Embryonic facial prominence (tissue), 1 donor: ENCODE data around the gene AHSA1.
A peak's percentile ranks its signal among the peaks of the same experiment; 100 is the strongest.
"Not testable (repeated sequence)": the region's sequence is repeated elsewhere in the genome, so short reads cannot be mapped to it uniquely, and the experiment has no call there.

Experiments
- DNase-seq: peaks from one replicate; pipeline ENCODE4 v3.0.0-alpha.2; 2016; ENCODE audit errors: extremely low spot score

AHSA1 gene

DNA sequence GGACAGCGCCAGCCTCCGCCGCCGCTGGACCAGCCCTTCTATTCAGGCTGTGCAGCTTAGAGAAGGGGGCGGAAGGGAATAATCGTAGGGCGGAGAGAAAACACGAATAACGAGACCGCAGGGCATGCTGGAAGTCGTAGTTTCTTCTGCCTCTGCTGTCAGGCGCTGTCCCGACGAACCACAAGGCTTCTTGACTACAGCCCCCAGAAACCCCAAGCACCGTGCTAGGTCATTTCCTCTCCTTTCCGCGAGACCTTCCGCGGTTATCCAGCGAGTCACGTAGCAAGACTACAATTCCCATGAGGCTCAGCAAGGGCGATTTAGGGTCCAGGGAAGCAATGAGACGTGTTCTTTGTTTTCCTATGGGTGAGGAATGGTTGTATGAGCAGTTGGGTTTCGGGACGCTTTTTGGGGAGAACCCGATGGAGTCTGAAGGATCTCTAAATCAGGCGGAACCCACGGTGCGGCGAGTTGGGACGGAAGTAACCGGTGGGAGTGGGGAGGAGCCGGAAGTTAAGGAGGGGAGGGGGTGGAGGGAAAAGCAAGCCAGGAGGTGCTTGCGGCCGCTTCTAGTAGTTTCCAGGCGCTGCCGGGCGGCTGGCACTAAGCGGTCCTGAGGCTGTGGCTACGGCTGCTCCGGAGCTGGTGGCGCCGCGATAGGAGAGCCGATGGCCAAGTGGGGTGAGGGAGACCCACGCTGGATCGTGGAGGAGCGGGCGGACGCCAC, at the start of gene AHSA1, which contains the start of gene VIPAS39:
Gene AHSA1, plus strand, starts transcription at position 572 of the 727 bp plus-strand sequence. Its CDS starts 97 bp downstream, at position 669.
Gene VIPAS39, minus strand, starts transcription at position 80 of the 727 bp plus-strand sequence. CDS start 3,499 bp downstream, outside the sequence.
- peak; percentile 99 for DNase-seq

DNA sequence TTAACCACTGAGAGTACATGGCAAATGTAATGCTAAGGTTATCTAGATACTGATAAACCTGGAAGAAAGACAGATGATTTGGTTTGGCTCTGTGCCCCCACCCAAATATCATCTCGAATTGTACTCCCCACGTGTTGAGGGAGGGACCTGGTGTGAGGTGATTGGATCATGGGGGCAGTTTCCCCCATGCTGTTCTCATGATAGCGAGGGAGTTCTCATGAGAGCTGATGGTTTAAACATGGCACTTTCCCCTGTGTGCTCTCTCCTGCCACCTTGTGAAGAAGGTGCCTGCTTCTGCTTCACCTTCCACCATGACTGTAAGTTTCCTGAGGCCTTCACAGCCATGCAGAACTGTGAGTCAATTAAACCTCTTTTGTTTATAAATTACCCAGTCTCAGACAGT, 48.8 kb upstream of the AHSA1 start:
- no peak for DNase-seq

DNA sequence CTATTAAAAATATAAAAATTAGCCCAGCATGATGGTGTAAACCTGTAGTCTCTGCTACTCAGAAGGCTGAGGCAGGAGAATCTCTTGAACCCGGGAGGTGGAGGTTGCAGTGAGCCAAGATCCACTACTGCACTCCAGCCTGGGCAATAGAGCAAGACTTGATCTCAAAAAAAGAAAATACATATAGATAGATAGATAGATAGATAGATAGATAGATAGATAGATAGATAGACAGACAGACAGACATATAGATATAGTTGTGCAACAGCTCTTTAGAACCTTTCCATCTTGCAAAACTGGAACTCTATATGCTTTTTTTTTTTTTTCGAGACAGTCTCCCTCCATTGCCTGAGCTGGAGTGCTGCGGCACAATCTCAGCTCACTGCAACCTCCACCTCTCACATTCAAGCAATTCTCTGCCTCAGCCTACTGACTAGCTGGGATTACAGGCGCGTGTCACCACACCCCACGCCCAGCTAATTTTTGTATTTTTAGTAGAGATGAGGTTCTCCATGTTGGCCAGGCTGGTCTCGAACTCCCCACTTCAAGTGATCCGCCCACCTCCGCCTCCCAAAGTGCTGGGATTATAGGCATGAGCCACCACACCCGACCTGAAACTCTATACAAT, 42.4 kb upstream of the AHSA1 start:
- not testable (repeated sequence) for DNase-seq

DNA sequence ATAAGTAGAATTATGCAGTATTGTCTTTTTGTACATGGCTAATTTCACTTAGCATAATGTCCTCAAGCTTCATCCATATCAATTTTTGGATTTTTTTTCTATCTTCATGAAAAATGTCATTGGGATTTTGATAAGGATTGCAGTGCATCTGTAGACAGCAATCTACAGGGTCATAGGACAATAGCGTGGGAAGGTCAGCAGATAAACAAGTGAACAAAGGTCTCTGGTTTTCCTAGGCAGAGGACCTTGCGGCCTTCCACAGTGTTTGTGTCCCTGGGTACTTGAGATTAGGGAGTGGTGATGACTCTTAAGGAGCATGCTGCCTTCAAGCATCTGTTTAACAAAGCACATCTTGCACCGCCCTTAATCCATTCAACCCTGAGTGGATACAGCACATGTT, 41.8 kb upstream of the AHSA1 start:
- not testable (repeated sequence) for DNase-seq

DNA sequence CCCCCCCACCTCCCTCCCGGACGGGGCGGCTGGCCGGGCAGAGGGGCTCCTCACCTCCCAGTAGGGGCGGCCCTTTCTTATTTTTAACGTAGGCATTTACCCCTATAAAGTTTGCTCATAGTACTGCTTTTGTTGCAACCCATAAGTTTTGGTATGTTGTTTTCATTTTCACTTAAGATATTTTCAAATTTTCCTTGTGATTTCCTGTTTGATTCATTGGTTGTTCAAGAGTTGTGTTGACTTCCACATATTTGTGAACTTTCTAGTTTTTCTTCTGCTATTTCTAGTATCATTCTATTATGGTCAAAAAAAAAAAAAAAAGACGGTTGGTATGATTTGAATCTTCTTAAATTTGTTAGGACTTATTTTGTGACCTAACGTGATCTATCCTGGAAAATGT, 41.1 kb upstream of the AHSA1 start:
- DNase-seq = no peak

DNA sequence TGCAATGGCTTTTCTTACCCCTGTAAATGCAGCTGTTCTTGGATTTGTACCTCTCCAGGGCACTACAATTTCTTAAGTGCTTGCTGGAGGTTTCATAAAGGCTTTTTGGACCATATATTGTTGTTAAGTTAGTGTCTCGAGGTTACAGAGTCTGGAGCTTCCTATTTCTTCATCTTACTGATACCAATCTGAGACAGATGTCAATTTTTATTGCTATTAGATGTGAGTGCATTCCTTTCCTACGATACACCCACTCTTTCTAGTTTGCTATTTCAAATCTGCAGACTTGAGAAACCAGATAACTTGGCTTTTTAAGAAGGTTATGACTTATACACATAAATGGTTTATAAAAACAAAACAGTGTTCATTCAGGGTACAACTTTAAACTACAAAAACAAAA, 36.7 kb upstream of the AHSA1 start:
- no peak for DNase-seq

DNA sequence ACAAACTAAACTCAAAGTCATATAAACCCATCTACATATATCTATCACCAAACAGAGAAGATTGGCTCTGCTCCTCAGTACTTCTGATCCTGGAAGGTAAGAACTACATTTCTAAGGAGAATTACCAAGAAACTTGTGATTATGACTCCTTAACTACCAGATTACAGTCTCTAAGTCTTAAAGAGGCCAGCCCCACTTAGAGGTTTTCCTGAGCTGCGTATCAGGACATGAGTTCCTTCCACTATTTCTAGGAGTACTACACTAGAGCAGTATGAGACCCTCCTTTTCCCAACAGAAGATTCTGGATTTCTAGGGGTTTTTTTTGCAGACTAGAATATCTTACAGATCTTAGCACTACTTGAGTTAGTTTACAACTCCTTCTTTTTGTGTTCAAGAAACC, 34.5 kb upstream of the AHSA1 start, which contains the start of gene NOXRED1:
Gene NOXRED1, minus strand, starts transcription at position 101 of the 400 bp plus-strand sequence. CDS start 634 bp downstream, outside the sequence.
- no peak for DNase-seq

DNA sequence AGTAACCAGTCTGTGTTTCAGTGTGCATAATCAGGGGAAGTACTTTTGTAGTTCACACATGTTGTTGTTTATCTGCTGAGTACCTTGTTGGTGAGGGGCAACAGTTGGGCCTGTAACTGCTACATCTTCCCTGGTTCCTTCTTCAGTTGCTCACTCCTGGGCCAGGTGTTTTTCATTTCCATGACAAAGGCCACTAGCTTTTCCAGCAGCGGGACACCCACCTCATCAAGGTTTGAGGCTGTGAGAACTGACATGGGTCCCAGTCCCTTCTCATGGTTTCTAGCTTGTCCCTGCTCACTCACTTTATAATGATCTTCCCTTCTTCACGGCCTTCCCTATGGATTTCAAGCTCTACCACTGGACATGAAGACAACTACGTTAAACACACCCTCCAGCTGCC, 33.0 kb upstream of the AHSA1 start:
- DNase-seq = no peak

DNA sequence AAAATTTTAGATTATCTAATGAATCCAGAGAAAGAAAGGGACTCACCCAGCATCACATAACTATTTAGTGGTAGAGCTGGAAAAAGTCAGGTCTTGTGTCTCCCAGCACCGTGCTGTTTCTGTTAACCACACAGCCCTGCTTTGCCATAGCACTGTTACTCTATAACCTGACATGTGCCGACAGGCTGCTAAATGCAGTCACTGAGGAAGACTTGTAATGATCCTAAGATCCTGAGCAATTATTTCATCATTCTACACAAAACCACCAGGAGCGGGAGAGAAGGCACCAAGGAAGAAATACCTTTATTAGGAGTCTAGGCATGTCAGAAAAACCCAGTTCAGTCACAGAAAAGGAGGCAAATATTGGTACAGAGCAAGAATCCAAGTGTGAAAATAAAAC, 31.5 kb upstream of the AHSA1 start:
- no peak for DNase-seq

DNA sequence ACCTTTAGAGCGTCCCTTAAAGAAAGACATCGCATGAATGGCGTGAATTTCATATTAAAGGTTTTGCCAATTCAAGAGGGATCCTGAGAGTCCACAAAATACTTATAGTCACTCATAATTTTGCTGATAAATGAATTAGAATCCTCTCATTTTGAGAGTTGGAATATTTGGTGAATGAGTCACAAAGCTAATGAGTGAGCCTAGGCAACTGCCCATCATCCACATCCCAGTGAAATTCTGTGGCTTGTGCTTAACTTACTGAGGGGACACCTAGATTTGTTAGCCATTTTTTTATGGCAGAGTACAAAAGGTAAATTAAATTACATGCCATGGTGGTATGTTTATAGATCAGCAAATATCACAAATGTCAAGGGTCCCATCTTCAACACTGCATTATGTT, 21.9 kb upstream of the AHSA1 start:
- DNase-seq = no peak

DNA sequence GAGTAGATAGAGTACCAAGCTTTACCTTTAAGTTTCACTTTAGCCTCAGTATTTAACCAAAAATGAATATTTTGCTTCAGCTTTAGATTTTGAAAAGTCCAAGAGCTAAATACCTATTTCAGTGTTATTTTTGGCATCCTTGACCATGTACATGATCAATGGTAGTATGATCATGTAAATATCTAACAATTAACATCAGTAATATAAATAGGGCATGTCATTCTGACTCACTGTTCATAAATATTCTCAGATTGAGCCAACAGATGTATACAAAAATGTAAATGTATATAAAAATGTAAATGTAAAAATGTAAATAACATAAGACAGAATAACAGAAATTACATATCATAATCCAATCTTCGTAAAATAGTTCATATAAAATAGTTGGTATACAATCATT, 19.3 kb upstream of the AHSA1 start:
- no peak for DNase-seq

DNA sequence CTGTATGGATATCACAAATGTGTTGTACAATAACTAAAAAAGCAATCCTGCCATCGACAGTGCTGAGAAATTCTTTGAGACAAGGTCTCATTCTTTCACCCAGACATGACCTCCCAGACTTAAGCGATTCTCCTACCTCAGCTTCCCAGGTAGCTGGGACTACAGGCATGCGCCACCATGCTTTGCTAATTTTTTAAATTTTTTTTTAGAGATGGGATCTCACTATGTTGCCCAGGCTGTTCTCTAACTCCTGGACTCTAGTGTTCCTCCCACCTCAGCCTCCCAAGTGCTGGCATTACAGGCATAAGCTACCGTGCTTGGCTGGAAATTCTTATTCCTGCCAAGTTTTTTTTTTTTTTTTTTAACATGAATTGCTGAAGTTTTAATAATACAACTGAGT, 18.0 kb upstream of the AHSA1 start:
- DNase-seq = no peak

DNA sequence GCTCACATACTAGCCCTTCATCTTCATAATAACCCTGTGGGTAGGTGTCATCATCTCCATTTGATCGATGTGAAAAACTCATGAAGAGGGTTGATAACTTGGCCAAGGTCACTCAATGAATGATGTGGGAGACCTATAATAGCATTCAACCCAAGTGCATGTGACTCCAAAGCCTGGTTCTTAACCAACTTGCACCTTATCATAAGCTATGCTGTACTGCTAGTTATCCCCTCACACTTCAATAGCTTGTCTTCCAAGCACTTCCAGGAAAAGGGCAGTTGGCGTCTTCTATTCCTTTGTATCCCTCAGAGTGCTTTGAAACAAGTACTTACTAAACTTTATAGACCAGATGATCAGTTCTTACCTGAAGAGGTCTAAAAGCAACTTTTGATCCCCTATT, 15.7 kb upstream of the AHSA1 start:
- DNase-seq = no peak

DNA sequence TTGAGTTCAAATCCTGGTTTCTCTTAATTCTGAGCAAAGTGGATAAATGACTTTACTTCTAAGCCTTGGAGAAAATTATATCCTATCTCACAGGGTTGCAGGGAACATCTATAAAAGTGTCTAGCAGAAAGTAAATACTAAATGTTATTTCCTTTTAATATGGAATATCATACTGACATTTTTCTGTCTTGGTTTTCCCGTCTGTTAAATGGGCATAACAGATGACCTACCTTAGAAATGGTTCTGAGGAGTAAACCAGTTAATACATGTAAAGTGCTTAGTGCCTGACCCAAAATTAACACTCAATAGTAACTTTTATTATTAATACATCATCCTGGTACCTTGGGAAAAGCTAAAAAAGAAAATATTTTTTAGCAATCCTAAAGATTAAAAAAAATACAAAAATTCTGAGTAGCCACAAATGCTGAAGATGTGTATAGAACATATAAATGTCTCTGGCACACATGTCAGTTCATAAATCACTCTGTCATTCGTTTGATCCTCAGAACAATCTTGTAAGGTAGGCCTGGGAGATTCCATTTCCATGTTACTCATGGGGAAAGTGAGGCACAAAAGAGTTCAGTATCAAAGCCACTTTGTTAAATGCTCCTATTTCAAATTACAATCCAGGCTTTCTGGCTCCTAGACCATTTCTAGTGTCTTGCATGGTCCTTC, 1.8 kb upstream of the AHSA1 start:
- DNase-seq = no peak

DNA sequence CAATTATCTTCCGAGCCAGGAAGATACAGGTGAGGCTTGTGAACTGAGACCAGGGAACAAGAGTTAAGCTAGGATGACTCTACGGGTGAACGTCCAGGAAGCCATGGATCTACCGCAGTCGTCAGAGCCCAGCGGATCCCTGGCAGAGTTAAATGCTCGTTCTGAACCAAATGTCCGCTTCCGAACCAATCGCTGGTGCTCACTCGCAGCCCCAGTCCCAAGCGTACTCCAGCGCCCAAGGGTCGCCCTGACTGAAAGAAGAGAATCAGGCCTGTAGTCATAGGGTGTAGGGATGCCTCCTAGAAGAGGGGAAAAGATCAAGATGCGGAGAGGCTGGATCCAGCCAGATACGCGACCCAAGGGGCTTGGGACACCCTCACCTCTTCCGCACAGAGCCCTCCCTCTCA, 775 bp upstream of the AHSA1 start:
- no peak for DNase-seq

DNA sequence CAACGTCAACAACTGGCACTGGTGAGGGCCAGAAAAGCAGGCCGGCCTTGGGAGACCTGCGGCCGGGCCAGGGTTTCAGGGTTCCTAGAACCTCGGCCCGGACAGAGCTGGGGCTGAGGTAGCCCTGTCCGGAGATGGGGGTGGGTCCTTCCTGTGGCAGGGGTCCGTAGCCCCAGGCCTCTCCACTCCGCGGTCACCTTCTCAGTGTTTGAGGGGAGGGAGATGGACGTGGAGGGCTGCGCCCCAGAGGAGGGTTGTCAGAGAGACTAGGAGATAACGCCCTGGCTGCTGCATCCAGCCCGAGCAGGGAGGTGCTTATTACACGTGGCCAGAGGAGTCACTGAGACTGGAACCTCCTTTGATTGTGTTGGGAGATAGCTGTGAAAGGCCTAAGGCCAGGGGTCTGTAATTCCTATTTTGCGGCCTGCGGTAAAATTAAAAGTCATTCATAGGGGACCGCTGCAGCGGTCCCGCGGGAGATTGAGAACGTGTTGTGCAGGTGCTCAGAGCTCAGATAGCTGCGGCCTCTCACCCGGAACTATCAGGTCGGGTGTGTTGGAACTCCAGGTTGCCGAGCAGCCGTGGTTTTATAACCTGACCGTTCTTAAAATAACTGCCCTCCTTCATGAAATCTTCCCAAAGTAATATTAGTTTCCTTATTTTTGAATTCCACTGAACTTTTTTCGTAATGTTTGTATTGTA, 507 bp downstream of the AHSA1 start:
- no peak for DNase-seq

DNA sequence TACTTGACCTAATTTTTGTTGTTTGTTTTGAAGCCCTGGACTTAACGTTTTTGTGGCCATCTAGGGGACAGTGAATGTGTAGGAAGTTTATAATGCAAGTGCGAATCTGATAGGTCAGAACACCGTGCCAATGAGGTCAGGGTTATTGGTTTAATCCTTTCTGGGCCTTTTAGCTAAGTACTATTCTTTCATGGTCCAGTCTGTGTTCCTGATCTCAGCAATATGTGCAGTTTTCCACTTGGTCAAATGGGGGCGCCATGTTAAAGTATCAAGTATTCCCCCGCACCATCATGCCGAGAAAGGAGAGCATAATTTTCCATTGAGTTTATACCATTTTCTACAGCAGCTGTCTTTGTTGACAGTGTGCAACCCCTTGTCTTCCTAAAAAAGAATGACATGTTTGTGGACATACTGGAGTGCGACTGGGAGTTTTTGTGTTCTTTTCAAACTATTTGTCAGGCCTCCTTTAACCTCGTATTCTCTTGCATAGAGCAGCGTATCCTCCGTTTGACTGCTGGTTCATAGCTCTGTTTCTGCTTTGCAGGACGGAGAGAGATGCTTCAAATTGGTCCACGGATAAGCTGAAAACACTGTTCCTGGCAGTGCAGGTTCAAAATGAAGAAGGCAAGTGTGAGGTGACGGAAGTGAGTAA, 1.3 kb downstream of the AHSA1 start:
- no peak for DNase-seq

DNA sequence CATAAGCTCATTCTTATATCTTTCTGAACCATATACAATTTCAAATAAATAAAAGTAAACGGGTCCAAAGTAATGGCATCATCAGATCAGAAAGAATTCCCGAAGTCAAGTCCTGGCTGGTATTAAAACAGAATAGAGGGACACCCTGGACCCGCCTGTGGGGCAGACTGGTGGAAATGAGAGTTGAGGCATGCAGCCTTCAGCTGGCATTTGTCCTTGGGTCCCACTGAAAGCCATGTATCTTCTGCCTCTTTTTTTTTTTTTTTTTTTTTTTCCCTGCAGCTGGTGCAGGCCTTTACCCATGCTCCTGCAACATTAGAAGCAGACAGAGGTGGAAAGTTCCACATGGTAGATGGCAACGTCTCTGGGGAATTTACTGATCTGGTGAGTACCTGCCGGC, 9.9 kb downstream of the AHSA1 start:
- DNase-seq = no peak

DNA sequence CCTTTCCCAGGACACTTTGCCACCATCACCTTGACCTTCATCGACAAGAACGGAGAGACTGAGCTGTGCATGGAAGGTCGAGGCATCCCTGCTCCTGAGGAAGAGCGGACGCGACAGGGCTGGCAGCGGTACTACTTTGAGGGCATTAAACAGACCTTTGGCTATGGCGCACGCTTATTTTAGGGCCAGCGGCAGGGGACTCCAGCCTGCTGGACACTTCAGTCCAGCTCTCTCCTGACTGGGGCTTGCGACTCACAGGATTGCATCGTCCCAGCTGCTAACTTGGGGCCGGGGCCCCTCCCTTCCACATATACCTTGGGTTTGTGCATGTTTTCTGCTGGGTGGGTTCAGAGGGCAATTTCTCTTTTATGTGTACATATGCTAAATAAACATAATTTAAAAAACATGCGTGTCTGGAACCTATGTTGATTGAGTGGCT, 11.2 kb downstream of the AHSA1 start:
- no peak for DNase-seq

DNA sequence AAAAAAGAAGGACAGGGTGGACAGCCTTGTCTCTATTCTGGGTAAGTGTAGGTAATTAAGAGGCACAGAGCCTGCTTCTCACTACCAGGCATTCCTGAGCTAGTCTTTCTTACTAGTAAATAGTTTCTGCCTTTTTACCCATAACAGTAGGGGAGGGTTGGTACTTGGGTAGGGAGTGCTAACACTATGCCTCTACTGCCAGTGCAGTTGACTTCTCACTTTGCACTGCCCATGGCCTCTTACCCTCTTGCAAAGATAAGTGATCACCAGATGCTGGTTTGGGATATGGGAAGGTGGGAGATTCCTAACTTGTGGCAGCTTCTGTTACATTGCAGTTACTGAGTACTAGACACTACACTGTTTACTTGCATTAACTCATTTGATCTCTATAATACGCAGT, 11.6 kb downstream of the AHSA1 start:
- DNase-seq = no peak

DNA sequence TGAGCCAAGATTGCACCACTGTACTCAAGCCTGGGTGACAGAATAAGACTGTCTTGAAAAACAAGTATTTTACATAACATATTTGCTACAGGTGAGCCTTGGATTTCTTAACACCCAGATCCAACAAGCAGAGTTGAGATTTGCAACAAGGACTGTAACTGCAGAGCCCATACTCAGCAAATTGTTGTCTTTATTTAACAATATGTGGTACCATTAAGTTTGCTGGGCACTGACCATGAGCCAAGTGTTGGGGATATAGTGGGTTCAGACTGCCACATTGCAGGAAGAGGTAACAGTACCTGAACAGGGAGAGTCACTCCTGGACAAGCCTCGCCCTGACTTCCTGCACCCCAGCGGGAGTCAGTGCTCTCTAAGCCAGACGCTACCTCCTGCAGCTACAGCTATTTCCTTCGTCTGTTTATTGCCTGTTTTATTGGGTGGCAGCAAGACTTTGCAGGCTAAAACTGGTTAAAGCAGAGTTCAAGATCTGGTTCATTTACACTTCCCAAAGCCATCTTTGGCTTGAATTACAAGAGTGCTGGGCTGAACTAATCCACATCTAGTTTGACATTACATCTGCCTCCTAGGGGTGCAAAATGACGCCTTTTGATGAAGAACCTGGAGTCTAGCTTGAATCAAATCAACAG, 12.5 kb downstream of the AHSA1 start:
- DNase-seq = no peak
